T-helper 1 cell treated with Interleukin-12 subunit alpha and Interleukin-12 subunit beta and Interleukin-4 antibody, amounts not matched to agents 30 μg/mL and 1 μg/mL, for 36 hours (primary cell): ENCODE measurements around the gene C11orf87.

Source experiments
- H3K27ac Mint-ChIP-seq: one replicate; pipeline ENCODE4 v1.8.0; 2021; ENCODE audit warnings: mild to moderate bottlenecking, mixed read lengths
- H3K27me3 Mint-ChIP-seq: one replicate; pipeline ENCODE4 v1.8.0; 2021; ENCODE audit warnings: low read depth, mixed read lengths
- H3K36me3 Mint-ChIP-seq: one replicate; pipeline ENCODE4 v1.8.0; 2021; ENCODE audit warnings: low read depth, mixed read lengths
- H3K4me1 Mint-ChIP-seq: one replicate; pipeline ENCODE4 v1.8.0; 2021; ENCODE audit warnings: low read depth, mixed read lengths
- H3K4me3 Mint-ChIP-seq: one replicate; pipeline ENCODE4 v1.8.0; 2021; ENCODE audit warnings: mild to moderate bottlenecking, moderate library complexity, mixed read lengths
- H3K9me3 Mint-ChIP-seq: one replicate; pipeline ENCODE4 v1.8.0; 2021; ENCODE audit warnings: mixed read lengths

Gene C11orf87

DNA sequence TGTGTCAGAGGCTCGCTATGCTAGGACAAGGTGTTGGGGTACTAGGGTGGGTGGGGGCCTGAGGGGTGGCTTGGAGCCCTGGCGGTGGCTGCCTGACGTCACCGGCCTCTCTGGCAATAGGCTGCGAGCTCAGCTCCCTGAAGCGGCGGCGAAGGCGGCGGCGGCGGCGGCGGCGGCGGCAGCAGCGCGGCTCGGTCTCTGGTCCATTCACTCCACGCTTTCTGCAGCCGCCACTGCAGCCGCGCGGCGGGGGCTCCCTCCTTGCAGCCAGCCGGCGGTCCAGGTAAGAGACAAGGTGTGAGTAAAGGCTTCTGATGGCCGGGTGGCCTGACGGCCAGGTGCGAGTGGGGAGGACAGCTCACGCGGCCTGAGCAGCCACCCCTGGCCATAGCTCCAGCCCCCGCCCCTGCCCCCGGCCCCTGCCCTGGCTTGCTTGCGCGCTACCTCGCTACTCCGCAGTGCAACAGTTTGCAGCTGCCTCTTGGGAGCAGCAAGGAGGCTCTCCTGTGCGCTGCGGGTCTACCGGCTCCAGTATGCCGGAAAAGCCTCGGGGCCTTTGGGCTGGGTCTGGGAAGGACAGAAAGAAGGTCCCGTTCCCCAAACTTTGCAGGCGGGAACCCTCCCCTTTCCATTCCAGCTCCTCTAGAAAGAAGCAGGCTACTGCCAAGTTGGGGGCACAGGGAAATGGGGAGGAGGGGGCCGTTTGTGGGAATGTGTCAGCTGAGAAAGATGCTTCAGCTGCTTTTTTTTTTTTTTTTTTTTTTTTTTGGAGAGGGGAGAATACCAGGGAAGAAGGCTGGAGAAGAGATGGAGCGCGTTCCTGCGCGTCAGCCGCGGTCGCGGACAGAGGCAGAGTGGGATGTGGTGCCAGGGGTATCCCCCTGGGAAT, at the start of gene C11orf87:
Gene C11orf87, plus strand, starts transcription at position 210 of the 889 bp plus-strand sequence. CDS start 1,444 bp downstream, outside the sequence.
- Mint-ChIP-seq H3K27me3 (peaks cover 36% of the 10 kb centered on the region), H3K27ac (no peak within 1 kb of the TSS), H3K36me3 (no peaks in the 10 kb centered on the region), H3K4me1 (no peaks in the 10 kb centered on the region), H3K4me3 (no peak within 1 kb of the TSS), H3K9me3 (no peaks in the 10 kb centered on the region)

DNA sequence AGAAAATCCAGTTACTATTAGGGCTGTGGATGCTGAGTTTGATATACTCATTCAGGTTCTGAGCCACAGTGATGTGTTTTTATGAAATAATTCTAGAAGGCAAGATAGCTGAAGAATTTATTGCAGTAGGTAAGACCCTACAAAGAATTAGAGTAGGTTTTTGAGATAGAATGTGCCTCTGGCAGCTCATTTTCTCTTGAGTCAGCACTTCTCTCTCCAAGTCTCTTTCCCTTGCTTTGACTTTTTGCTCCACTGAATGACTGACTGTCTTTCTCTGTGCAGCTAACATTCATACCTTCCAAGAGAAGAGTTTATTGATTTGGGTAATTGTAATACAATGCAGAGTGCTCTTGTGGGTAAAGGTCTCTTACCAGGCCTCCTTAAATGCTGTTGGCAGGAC, 48.0 kb upstream of the C11orf87 start:
- Mint-ChIP-seq H3K27me3 (no peaks in the 10 kb centered on the region), H3K27ac (no peak overlapping the region), H3K4me3 (no peak overlapping the region), H3K36me3 (no peaks in the 10 kb centered on the region), H3K9me3 (peaks cover 13% of the 10 kb centered on the region), H3K4me1 (no peaks in the 10 kb centered on the region)

DNA sequence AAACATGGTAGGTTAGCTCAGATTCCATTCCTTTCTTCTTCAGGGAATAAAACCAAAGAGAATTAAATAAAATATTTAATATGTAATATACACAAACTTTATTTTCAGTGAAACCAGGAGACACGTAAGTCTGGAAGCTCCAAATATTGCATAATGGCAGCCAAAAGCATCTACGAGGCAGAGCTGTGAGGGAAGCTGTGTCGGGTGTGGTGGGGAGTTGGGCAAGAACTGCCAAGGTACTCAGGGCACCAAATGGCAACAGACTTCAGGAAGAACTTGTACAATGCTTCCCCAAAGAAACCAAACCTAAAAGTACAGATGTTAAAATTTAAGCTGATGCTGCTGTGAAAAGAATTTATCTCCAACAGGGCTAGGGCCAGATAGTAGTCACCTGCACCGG, 47.5 kb upstream of the C11orf87 start:
- Mint-ChIP-seq H3K36me3 (no peaks in the 10 kb centered on the region), H3K27ac (no peak overlapping the region), H3K4me3 (no peak overlapping the region), H3K4me1 (no peaks in the 10 kb centered on the region), H3K27me3 (no peaks in the 10 kb centered on the region), H3K9me3 (peaks cover 9% of the 10 kb centered on the region)

DNA sequence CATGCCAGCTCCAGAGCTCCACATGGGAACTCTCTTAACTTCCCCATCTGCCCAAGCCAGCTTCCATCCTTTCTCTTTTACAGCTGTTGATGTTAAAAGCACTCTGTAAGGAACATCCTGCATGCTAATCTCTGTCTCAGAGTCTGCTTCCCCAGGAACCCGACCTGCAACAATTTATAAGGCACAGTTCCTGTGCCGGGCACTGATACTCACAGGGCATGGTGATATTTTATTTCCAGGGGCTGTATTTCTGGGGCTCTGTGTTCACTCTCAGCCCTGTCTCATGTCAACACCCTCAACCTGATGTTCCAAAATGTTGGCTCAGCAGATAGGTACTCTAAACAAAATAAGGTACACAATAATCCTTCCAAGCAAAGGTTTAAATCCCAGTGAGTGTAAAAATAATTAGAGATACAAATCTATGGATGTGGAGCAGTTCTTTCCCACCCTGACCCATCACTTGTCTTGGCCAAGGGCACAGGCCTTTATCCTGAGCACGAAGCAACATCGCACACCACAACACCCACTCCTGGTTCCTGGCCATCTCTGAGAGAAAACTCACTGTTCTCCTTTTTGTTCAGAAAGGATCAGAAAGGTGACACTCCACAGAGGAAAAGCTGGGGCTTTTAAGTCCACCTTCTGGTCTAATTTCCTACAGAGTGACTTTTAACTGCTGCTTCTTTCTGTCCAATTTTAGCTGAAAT, 44.8 kb upstream of the C11orf87 start:
- Mint-ChIP-seq H3K9me3 (no peaks in the 10 kb centered on the region), H3K36me3 (no peaks in the 10 kb centered on the region), H3K27ac (no peak overlapping the region), H3K4me3 (no peak overlapping the region), H3K4me1 (no peaks in the 10 kb centered on the region), H3K27me3 (no peaks in the 10 kb centered on the region)

DNA sequence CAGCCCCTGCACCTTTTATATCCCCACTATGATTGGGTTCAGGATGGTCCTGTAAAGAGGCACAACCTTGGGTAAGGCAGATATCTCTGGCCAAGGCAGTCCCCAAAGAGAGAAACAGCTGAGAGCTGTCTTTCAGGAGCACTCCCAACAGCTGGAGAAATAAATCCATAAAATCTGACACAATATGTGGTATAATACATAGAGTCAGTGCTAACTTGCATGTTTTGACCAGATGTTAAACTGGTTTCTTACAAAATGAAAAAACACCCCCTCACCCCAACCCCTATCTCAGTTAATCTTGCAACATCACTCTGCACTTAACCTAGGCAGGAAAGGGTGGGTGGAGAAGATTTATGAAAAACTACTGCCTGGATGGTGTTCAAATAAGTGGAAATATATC, 44.0 kb upstream of the C11orf87 start:
- Mint-ChIP-seq H3K36me3 (no peaks in the 10 kb centered on the region), H3K4me1 (no peaks in the 10 kb centered on the region), H3K27me3 (no peaks in the 10 kb centered on the region), H3K4me3 (no peak overlapping the region), H3K27ac (no peak overlapping the region), H3K9me3 (no peaks in the 10 kb centered on the region)

DNA sequence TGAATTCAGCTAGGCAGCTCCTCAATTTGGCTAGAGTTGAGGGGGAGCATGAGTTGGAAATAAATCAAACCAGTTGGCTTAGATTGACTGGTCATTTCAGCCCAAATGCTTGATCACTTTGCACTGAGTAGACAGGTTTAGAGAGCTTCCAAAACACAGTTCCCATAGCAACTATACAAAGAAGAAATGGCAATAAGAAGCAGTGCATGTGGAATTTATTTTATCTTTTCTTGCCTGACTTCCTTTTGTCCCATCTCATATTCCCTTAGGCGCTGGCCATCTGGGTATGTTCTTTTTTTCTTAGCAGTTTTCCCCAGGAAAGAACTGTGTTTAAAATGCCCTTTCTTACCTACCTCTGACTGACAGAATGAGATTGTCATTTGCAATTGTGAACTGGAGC, 38.7 kb upstream of the C11orf87 start:
- Mint-ChIP-seq H3K4me3 (no peak overlapping the region), H3K4me1 (no peaks in the 10 kb centered on the region), H3K27me3 (no peaks in the 10 kb centered on the region), H3K9me3 (no peaks in the 10 kb centered on the region), H3K27ac (no peak overlapping the region), H3K36me3 (no peaks in the 10 kb centered on the region)

DNA sequence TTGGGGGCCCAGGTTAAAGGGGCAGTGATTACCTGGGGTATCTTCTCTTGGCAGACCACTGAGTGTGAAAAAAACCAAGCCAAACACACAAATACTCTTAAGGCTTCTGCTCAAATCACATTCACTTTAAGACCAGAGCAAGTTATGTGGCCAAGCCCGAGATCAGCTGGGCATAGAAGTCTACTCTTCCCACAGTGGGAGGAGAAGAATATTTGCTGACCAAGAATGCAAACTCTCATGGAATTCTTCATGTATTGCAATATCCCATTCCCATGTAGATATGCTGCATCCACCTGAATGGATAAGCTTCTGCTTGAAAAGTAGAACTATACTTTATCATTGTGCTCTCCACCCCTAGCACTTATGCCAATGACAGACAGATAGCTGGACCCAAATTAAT, 37.1 kb upstream of the C11orf87 start:
- Mint-ChIP-seq H3K9me3 (no peaks in the 10 kb centered on the region), H3K4me3 (no peak overlapping the region), H3K4me1 (no peaks in the 10 kb centered on the region), H3K27me3 (no peaks in the 10 kb centered on the region), H3K36me3 (no peaks in the 10 kb centered on the region), H3K27ac (no peak overlapping the region)

DNA sequence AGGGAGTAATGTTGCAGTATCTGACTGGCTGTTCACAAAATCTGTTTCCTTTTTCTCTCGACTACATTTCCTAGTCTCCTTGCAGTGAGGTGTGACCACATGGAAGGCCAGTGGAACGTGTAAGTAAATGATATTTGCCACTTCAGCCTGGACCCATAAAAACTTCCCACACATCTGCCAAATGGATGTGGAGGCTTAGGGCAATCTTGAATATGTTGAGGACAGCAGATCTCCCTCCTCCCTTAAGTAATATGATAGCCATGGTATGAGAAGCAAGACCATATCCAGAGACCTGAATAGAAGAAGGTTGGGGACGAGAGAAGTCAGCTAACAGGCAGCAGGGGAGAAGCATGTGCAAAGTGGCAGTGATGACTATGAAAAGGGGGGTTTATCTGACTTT, 33.0 kb upstream of the C11orf87 start:
- Mint-ChIP-seq H3K27me3 (no peaks in the 10 kb centered on the region), H3K27ac (no peak overlapping the region), H3K4me3 (no peak overlapping the region), H3K4me1 (no peaks in the 10 kb centered on the region), H3K9me3 (no peaks in the 10 kb centered on the region), H3K36me3 (no peaks in the 10 kb centered on the region)

DNA sequence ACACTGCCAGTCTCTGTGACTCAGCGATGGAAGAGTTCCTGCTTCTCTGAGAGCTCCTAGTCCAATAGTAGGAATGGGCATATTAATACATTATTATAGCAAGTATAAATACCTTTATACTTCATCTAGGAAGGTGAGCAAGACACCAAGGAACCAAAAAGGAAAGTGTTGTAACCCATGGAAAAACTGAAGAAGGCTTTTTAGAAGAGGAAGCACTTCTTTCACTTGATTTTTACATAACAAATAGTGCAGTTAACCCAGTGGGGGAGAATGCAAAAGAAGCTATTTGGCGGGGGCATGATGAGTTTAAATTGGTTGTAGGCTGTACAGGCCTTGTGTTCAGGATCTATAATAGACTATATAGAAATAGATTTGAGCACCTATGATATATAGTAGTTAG, 31.2 kb upstream of the C11orf87 start:
- H3K27ac Mint-ChIP-seq = no peak overlapping the region
- no peaks in the 10 kb centered on the region for H3K9me3 Mint-ChIP-seq
- H3K36me3 Mint-ChIP-seq = no peaks in the 10 kb centered on the region
- no peaks in the 10 kb centered on the region for H3K4me1 Mint-ChIP-seq
- no peak overlapping the region for H3K4me3 Mint-ChIP-seq
- H3K27me3 Mint-ChIP-seq = no peaks in the 10 kb centered on the region

DNA sequence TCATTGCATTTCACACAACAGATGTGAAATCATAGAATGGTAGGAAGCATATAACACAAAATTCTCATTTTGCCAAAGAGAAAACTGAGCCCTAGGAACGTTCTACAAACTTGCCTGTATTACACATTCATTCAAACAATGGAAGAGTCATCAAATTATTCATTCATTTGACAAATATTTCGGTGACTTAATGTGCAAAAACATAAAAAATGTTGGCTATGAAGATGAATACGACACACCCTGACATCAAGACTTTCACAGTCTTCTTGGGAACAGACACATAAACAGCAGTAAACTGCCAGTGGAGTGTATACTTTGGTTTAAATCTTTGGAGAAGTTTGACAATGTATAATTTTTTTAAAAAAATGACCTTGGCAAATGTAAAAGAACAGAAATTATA, 20.4 kb upstream of the C11orf87 start:
- no peak overlapping the region for H3K27ac Mint-ChIP-seq
- no peak overlapping the region for H3K4me3 Mint-ChIP-seq
- H3K9me3 Mint-ChIP-seq = no peaks in the 10 kb centered on the region
- no peaks in the 10 kb centered on the region for H3K36me3 Mint-ChIP-seq
- H3K27me3 Mint-ChIP-seq = no peaks in the 10 kb centered on the region
- H3K4me1 Mint-ChIP-seq = no peaks in the 10 kb centered on the region

DNA sequence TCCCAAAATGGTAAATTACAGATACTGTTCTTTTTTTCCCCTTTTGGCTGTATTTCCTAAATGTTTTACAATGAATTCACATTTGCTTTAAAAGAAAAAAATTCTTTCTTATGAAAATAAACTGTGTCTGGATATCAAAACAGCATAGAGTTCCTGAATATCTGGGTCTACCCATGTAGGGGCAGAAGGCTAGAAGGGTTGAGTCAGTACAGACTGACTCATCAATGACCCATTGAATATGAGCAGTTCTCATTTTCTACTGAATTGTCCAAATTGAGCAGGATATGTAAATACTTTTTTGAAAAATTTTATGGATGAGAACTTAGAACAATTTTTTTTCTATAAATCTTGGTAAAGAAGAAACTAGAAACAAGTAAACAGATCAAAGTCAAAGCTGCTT, 16.3 kb upstream of the C11orf87 start:
- H3K36me3 Mint-ChIP-seq = no peaks in the 10 kb centered on the region
- no peaks in the 10 kb centered on the region for H3K4me1 Mint-ChIP-seq
- no peak overlapping the region for H3K4me3 Mint-ChIP-seq
- H3K27ac Mint-ChIP-seq = no peak overlapping the region
- H3K27me3 Mint-ChIP-seq = no peaks in the 10 kb centered on the region
- H3K9me3 Mint-ChIP-seq = no peaks in the 10 kb centered on the region

DNA sequence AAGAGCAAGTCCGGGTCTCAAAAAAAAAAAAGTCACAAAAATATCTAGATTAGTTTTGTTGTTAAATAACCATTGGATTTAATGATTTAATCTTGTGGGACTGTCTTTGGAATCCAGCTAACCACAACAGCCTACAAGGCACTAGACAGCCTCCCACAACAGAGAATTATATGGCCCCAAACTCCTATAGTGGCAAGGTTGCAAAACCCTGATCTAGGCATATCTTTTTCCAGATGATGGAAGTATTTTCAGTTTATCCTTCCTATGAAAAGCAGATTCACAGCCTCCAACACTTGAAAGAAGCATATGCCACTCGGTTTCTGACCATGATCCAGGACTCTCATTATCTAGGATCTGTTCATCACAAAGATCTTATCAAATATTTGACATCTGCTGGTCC, 5.4 kb upstream of the C11orf87 start:
- H3K36me3 Mint-ChIP-seq = no peaks in the 10 kb centered on the region
- peaks cover 11% of the 10 kb centered on the region for H3K27me3 Mint-ChIP-seq
- no peaks in the 10 kb centered on the region for H3K4me1 Mint-ChIP-seq
- no peak overlapping the region for H3K4me3 Mint-ChIP-seq
- no peaks in the 10 kb centered on the region for H3K9me3 Mint-ChIP-seq
- no peak overlapping the region for H3K27ac Mint-ChIP-seq

DNA sequence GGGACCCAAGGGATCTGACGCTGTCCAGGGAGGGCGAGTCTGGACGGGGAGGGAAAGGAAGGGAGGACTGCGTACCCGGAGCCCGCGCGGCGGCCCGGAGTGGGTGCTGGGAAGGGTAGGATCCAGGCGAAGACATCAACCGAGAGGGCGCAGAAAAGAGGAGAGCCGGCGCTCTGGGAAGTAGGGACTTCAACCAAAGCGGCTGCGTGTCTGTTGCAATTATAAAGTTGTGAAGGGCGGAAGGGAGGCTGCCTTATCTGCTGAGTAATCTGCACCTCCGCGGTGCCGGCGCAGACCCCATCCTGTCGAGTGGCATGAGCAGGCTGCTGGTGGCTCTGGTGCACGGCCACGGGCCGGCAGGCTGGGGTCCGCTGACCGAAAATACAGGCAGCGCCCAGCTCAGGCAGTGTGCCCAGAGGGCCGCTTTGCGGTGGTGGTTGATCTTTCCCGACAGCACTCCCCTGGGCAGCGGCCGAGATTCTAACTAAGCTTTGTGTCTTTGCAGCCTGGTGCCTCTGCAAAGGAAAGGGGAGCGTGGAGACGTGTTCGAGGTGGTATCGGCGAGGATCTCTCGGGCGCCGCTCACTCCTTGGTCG, 978 bp downstream of the C11orf87 start:
- Mint-ChIP-seq H3K4me3 (no peak overlapping the region), H3K27ac (no peak overlapping the region), H3K36me3 (no peaks in the 10 kb centered on the region), H3K4me1 (no peaks in the 10 kb centered on the region), H3K9me3 (no peaks in the 10 kb centered on the region), H3K27me3 (peaks cover 36% of the 10 kb centered on the region)

DNA sequence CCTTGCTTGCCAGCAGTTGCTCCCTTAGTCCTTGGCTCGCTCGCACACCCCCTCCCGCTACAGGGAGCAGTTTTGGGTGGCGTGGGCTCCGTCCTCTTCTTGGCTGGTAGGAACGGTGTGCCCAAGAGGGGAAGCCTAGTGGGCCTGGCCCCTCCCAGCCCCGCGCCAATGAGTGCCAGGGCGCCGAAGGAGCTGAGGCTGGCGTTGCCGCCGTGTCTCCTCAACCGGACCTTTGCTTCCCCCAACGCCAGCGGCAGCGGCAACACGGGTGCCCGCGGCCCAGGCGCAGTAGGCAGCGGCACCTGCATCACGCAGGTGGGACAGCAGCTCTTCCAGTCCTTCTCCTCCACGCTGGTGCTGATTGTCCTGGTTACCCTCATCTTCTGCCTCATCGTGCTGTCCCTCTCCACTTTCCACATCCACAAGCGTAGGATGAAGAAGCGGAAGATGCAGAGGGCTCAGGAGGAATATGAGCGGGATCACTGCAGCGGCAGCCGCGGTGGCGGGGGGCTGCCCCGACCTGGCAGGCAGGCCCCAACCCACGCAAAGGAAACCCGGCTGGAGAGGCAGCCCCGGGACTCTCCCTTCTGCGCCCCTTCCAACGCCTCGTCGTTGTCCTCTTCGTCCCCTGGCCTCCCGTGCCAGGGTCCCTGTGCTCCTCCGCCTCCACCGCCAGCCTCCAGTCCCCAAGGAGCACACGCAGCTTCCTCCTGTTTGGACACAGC, 1.6 kb downstream of the C11orf87 start:
- Mint-ChIP-seq H3K4me3 (no peak overlapping the region), H3K27ac (no peak overlapping the region), H3K9me3 (no peaks in the 10 kb centered on the region), H3K27me3 (peaks cover 36% of the 10 kb centered on the region), H3K36me3 (no peaks in the 10 kb centered on the region), H3K4me1 (no peaks in the 10 kb centered on the region)
